ENCODE measurements around the gene ZNF600.
"Not testable (repeated sequence)": the region's sequence is repeated elsewhere in the genome, so short reads cannot be mapped to it uniquely, and the experiment has no call there.

Gene ZNF600

DNA sequence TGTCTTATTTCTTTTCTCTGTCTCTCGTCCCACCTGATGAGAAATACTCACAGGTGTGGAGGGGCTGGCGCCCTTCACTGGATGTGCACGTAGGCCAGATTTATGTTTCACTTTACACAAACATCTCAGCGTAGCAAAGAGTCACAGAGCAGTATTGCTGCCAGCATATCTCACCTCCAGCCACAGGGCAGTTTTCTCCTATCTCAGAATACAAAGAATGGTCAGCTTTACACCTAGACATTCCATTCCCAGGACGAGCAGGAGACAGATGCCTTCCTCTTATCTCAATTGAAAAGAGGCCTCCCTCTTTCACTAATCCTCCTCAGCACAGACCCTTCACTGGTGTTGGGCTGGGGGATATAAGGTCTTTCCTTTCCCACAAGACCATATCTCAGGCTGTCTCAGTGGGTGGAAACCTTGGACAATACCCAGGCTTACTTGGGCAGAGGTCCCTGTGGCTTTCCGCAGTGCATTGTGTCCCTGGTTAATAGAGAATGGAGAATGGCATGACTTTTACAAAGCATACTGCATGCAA lies 44.6 kb downstream of the ZNF600 start:
- DNase-seq (ENCODE audit: low read depth, low spot score): peak; percentile 79

GRCh38 chr19:52741371-52741770 lies 45.2 kb downstream of the ZNF600 start:
- peak; percentile 69 for DNase-seq (ENCODE audit: low read depth, low spot score)

GRCh38 chr19:52739576-52739975 lies 47.0 kb downstream of the ZNF600 start:
- DNase-seq (ENCODE audit: low read depth, low spot score): no peak

- DNase-seq (ENCODE audit: low read depth, low spot score): peak; percentile 97
Measured at GRCh38 chr19:52735734-52736133, 50.9 kb downstream of the ZNF600 start.

DNA sequence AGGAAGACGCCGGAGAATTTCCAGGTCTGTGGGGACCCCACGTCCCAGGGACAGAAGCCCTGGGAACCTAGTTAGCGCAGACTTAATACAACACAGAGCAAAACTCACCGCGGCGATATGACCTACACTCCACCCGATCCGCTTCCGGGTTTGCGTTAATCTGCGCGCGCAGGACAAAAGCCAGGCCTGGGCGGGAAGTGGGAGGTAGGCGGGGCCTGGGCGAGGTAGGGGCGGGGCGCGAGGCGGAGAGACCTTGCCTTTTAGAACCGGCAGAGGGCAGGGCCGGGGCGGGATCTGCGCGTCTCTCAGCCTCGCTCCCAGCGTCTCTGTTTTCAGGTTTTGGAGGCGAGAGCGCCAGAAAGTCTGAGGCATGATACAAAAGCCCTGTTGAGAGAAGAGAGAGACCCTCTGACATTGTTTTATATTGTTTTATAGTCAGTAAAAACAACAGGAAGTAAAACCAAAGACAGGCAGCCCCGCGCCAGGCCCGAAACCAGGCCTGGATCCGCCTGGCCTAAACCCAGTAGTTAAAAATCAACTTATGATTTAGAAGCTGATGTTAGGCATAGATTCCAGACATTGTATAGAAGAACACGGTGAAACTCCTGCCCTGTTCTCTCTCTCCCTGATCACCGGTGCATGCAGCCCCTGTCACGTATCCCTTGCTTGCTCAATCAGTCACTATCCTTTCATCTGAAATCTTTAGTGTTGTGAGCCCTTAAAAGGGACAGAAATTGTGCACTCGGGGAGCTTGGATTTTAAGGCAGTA lies 51.5 kb downstream of the ZNF600 start, which contains the start of gene ZNF611:
Gene ZNF611 (minus strand): TSS at position 152 of the 769 bp plus-strand sequence. CDS start 19,150 bp downstream, outside the sequence.
- DNase-seq (ENCODE audit: low read depth, low spot score): peak; percentile 98

DNA sequence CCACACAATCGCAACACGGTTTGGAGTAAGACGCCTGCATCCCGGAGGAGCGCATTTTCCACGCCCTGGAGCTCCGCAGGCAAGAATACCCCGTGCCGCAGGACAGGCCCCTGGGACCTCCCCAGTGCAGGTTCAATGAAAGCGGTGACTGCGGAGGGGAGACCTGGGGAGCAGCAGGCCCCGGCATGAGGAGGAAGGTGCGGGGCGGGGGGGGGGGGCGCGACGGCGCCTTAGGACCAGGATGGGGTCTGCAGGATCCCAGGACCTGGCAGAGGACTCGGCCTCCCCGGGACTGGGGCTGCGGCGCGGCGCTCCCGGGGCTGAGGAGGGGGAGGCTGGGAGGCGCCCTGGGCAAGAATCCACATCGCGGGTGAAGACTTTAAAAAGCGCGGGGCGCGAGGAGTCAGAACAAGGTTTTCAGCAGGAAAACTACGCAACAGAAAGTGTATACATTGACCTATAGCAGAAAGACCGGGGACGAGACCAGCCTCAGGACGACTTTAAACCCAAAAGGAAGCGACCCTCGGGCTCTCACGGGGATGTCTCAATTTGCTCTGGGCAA lies 52.2 kb downstream of the ZNF600 start:
- DNase-seq (ENCODE audit: low read depth, low spot score): peak; percentile 26

- DNase-seq (ENCODE audit: low read depth, low spot score): not testable (repeated sequence)
Measured at GRCh38 chr19:52726051-52726450, 60.5 kb downstream of the ZNF600 start.

- DNase-seq (ENCODE audit: low read depth, low spot score): no peak
Measured at GRCh38 chr19:52725528-52725961, 61.0 kb downstream of the ZNF600 start.

DNA sequence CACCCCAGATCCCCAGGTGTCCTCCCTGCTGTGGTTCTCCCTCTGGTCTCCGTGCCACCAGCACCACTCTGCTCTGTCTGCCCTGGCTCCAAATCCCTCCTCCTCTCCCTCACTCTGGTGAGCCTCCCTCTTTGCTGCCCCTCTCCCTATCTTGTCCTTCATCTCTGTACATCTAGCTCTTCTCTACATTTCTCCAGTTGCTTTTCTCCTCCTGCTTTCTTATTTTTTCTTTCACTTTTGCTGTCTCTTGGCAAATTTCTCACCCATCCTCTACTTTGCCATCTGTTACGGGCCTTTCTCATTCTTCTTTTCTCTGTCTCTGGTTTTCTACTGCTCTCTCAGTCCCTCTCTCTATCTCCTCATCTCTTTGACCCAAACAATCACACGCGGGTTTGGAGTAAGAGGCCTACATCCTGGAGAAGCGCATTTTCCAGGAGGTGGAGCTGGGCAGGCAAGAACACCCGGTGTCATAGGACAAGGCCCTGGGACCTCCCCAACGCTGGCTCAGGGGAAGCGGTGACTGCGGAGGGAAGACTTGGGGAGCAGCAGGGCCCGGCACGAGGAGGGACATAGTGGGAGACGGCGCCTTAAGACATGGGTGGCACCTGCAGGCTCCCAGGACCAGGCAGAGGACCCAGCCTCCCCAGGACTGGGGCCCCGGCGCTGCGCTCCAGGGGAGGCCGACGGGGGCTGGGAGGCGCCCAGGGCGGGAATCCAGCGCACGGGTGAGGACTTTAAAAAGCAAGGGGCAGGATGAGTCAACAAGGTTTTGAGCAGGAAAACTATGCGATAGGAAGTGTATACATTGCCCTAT lies 61.7 kb downstream of the ZNF600 start:
- DNase-seq (ENCODE audit: low read depth, low spot score): no peak

DNA sequence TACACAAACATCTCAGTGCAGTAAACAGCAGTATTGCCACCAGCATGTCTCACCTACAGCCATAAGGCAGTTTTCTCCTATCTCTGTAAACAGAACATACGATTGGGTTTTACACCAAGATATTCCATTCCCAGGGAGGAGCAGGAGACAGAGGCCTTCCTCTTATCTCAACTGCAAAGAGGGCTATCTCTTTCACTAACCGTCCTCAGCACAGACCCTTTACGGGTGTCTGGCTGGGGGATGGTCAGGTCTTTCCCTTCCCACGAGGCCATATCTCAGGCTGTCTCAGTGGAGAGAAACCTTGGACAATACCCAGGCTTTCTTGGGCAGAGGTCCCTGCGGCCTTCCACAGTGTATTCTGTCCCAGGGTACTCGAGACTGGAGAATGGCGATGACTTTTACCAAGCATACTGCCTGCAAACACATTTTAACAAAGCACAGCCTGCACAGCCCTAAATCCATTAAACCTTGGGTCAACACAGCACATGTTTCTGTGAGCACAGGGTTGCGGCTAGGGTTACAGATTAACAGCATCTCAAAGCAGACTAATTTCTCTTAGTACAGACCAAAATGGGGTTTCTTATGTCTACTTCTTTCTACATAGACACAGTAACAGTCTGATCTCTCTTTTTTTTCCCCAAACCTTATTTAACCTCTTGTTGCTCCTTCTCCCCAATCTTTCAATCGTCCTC lies 62.5 kb downstream of the ZNF600 start:
- peak; percentile 60 for DNase-seq (ENCODE audit: low read depth, low spot score)

DNA sequence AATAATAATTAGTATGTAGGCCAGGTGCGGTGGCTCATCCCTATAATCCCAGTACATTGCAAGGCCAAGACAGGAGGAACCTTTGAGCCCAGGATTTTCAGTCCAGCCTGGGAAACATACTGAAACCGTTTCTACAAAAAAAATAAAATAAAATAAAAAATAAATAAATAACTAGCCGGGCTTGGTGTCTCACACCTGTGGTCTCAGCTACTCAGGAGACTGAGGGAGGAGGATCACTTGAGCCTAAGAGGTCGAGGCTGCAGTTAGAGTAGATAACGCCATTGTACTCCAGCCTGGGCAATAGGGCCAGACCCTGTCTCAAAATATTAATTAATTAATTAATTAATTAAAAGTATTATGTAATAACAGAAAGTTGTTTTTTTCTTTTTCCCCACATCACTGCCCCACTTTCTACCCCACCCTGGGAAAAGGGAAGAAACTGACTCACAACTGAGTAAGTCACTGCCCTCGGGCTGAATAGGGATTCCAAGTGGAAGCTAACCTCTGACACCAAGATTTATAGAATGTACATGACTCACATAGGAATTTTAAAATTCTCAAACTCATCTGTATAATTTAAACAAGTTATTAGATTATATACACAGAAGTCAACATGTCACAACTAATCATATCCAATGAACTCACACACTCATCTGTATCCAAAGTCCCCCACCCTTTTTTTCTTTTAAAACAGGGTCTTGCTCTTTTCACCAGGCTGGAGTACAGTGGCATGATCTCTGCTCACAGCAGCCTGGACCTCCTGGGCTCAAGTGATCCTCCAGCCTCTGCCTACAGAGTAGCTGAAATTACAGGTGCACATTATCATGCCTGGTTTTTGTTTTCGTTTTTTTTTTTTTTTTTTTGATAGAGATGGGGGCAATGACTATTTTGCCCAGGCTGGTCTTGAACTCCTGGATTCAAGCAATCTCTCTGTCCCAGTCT lies 64.3 kb downstream of the ZNF600 start:
- no peak for DNase-seq (ENCODE audit: low read depth, low spot score)

DNA sequence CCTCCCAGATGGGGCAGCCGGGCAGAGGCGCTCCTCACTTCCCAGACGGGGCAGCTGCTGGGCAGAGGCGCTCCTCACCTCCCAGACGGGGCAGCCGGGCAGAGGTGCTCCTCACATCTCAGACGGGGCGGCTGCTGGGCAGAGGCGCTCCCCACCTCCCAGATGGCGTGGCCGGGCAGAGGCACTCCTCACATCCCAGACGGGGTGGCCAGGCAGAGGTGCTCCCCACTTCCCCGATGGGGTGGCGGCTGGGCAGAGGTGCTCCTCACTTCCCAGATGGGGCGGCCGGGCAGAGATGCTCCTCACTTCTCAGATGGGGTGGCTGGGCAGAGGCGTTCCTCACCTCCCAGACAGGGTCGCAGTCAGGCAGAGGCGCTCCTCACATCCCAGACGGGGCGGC lies 66.0 kb downstream of the ZNF600 start:
- DNase-seq (ENCODE audit: low read depth, low spot score): not testable (repeated sequence)

DNA sequence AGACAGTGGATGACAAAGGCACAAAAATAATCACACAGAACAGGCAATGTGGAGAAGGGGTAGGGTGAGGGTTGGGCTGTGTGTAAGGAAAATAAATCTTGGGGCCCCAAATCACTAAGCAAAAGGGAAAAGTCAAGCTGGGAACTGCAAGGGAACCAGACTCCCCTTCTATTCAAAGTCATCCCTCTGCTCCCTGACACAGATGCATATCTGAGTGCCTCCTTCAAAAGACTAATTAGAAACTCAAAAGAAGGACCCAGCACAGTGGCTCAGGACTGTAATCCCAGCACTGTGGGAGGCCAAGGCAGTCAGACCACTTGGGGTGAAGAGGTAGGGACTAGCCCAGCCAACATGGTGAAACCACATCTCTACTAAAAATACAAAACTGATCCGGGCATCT lies 70.1 kb downstream of the ZNF600 start:
- peak; percentile 74 for DNase-seq (ENCODE audit: low read depth, low spot score)

DNA sequence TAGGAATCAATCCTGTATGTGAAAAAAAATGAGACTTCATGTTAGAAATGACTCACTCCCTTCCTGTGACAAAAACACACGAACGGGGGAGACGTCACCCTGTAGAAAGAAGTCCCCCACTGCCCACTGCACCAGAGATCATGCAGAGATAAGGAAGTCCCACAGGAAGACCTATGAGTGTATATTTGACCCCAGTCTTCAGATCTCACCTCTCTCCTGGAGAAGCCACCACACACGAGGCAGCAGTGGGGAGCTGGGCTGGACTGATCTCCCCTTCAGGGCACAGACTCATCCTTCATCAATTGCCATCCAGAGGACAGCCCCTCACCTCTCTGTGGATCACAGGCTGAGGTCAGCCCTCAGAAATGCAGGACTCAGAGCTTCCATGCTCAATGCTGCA lies 70.7 kb downstream of the ZNF600 start:
- peak; percentile 78 for DNase-seq (ENCODE audit: low read depth, low spot score)

GRCh38 chr19:52715330-52715729 lies 71.3 kb downstream of the ZNF600 start:
- not testable (repeated sequence) for DNase-seq (ENCODE audit: low read depth, low spot score)

Measured in ELF-1 (cell line).